Measurements from ENCODE around the gene GRIA4. TPM values are rescaled to one million over a fixed set of nuclear protein-coding genes. Genes with fewer than 3 reads are reported as not detected.

GRIA4 gene
- total RNA-seq (under 0.01 and 0.50 TPM in 2 replicates), polyA plus RNA-seq (0.15 and 0.61 TPM in 2 replicates), polyA minus RNA-seq (ENCODE audit: low replicate concordance) (not detected in 2 replicates)
- 0.07 and 0.28 TPM in 2 replicates for polyA plus RNA-seq (2012)

DNA sequence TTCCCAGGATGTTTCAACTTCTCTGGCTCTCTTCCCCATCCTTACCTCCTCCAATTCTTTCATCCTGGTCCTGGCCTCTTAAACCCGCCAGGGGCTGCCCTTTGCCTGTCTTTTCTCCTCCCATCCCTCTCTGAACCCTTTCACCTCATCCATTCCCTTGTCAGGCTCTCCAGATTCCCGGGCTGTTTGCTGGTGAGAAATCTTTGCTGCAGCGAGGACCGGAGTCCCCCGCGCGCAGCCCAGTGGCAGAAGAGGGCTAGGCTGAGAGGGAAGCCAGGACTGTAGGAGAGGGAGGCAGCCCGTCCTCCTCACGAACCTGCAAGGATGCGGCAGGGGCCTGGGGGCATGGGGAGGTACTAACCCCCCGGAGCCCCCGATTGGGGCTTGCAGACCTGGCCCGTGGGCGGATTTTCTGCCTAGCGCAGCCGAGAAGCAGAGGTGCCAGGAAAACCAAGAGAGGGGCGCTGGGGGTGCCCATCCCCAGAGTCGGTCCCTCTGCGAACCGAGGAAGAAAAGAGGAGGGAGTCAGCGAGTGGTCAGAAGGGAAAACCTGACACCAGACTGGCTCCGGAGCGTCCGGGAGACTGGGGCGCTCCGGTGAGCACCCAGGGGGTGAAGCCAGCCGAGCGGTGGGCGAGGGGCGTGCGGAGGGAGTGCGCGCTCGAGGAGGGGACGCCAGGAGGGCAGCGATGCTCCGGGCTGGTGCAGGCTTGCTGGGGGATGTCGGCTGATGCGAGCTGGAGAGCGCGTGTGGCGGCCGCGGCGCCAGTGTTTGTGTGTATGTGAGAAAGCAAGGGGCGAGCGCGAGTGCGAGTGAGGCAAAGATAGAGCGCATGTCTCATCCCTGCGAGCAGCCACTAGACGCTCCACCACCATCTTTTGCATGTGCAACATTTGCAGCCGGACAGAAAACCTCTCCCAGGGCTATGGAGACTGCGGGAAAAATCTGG lies at the start of gene GRIA4:
TSS of gene GRIA4 (plus strand) at position 242 of the 950 bp plus-strand sequence. CDS start 925 bp downstream, outside the sequence.
- no peaks in the 10 kb centered on the region for H4K20me1 ChIP-seq (ENCODE audit: control insufficient read depth, extremely low read depth, insufficient read depth, low read length)
- H3K4me2 ChIP-seq (ENCODE audit: extremely low read depth, insufficient read depth, low read length), result peak within 1 kb of the TSS; percentile 93
- TF ChIP-seq, protein P1, sequence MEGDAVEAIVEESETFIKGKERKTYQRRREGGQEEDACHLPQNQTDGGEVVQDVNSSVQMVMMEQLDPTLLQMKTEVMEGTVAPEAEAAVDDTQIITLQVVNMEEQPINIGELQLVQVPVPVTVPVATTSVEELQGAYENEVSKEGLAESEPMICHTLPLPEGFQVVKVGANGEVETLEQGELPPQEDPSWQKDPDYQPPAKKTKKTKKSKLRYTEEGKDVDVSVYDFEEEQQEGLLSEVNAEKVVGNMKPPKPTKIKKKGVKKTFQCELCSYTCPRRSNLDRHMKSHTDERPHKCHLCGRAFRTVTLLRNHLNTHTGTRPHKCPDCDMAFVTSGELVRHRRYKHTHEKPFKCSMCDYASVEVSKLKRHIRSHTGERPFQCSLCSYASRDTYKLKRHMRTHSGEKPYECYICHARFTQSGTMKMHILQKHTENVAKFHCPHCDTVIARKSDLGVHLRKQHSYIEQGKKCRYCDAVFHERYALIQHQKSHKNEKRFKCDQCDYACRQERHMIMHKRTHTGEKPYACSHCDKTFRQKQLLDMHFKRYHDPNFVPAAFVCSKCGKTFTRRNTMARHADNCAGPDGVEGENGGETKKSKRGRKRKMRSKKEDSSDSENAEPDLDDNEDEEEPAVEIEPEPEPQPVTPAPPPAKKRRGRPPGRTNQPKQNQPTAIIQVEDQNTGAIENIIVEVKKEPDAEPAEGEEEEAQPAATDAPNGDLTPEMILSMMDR (conservative IDR thresholded peaks at IDR 0.05 in 1 of 2, IDR thresholded peaks at IDR 0.05 in 1 of 2; ENCODE audit: low read depth in 1 of 2, low read length in 2 of 2), result peak in 1 of 2 donors; percentile 10
- TF ChIP-seq EZH2 (IDR thresholded peaks at IDR 0.05; ENCODE audit: low read length, missing control alignments), result no peak
- peak within 1 kb of the TSS; percentile 20 for H3K9ac ChIP-seq (ENCODE audit: insufficient read depth, low read length)
- peaks cover 5% of the 10 kb centered on the region for H3K27me3 ChIP-seq (ENCODE audit: control insufficient read depth, insufficient read depth, low read length)
- H3K79me2 ChIP-seq (ENCODE audit: control insufficient read depth, insufficient read depth, low read length), result no peaks in the 10 kb centered on the region
- DNase-seq (ENCODE audit: low read depth in 2 of 2), result peak; percentile 64 to 67
- no peaks in the 10 kb centered on the region for H3K36me3 ChIP-seq (ENCODE audit: control insufficient read depth, insufficient read depth, low read length)
- peak within 1 kb of the TSS; percentile 68 for H2AFZ ChIP-seq (ENCODE audit: low read length)
- H3K4me1 ChIP-seq (ENCODE audit: control insufficient read depth, extremely low read depth, insufficient read depth, low read length), result peaks cover 6% of the 10 kb centered on the region
- peak within 1 kb of the TSS; percentile 43 to 70 (median 54) for H3K4me3 ChIP-seq (replicated peaks in 1 of 4; ENCODE audit: control extremely low read depth in 1 of 4, insufficient read depth in 1 of 4, low read depth in 3 of 4, low read length in 4 of 4)
- no peaks in the 10 kb centered on the region for H3K9me3 ChIP-seq (ENCODE audit: control insufficient read depth, insufficient read depth, low read depth, low read length)
- no peak within 1 kb of the TSS for H3K27ac ChIP-seq (ENCODE audit: insufficient read depth, low read length)

DNA sequence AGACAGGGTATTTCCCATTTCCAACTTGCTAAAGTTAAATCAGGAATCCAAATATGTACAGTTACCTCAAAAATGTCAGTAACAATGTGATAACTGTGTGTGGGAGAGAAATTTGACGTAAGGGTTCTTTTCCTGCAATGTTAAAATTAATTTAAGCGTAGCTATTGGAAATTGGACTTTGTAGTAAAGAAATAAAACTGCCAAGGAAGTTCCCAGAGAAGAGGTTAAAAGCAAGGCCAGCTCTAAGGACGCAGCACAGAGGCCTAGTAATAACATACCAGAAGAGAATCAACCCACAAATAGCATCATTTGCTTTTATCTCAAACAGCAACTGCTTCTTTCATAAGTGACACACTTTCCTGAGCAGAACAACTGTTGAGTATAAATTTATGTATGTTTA lies 36.8 kb upstream of the GRIA4 start:
- H3K4me3 ChIP-seq (replicated peaks in 1 of 4; ENCODE audit: control extremely low read depth in 1 of 4, insufficient read depth in 1 of 4, low read depth in 3 of 4, low read length in 4 of 4), result no peak overlapping the region
- no peak overlapping the region for H3K9ac ChIP-seq (ENCODE audit: insufficient read depth, low read length)
- H3K36me3 ChIP-seq (ENCODE audit: control insufficient read depth, insufficient read depth, low read length), result no peaks in the 10 kb centered on the region
- no peak overlapping the region for H3K27ac ChIP-seq (ENCODE audit: insufficient read depth, low read length)
- no peaks in the 10 kb centered on the region for H3K27me3 ChIP-seq (ENCODE audit: control insufficient read depth, insufficient read depth, low read length)
- H3K4me2 ChIP-seq (ENCODE audit: extremely low read depth, insufficient read depth, low read length), result no peak overlapping the region
- peak; percentile 16 to 19 for DNase-seq (ENCODE audit: low read depth in 2 of 2)
- H3K79me2 ChIP-seq (ENCODE audit: control insufficient read depth, insufficient read depth, low read length), result no peaks in the 10 kb centered on the region
- H2AFZ ChIP-seq (ENCODE audit: low read length), result no peak overlapping the region
- no peak for TF ChIP-seq EZH2 (IDR thresholded peaks at IDR 0.05; ENCODE audit: low read length, missing control alignments)
- TF ChIP-seq, protein P1 (conservative IDR thresholded peaks at IDR 0.05 in 1 of 2, IDR thresholded peaks at IDR 0.05 in 1 of 2; ENCODE audit: low read depth in 1 of 2, low read length in 2 of 2), result no peak
- no peaks in the 10 kb centered on the region for H4K20me1 ChIP-seq (ENCODE audit: control insufficient read depth, extremely low read depth, insufficient read depth, low read length)
- H3K4me1 ChIP-seq (ENCODE audit: control insufficient read depth, extremely low read depth, insufficient read depth, low read length), result no peaks in the 10 kb centered on the region
- H3K9me3 ChIP-seq (ENCODE audit: control insufficient read depth, insufficient read depth, low read depth, low read length), result no peaks in the 10 kb centered on the region

DNA sequence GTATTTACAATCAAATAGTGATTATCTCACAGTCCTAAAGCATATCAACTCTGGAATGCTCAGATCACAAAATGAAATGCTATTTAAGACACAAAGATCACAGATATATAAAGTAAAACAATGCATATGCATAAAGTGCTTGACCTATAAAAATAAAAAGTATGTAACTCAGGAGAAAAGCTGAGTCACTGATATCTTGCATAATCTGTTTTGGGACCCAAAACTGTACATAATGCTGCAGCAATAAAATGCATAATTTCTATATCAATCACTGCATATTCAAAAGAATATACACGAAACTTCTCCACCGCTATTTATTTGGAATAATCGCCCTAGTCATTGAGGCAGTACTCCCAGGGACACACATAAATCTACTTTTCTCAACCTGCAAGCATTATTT lies 34.9 kb upstream of the GRIA4 start:
- TF ChIP-seq, protein P1 (conservative IDR thresholded peaks at IDR 0.05 in 1 of 2, IDR thresholded peaks at IDR 0.05 in 1 of 2; ENCODE audit: low read depth in 1 of 2, low read length in 2 of 2), result no peak
- no peak for TF ChIP-seq EZH2 (IDR thresholded peaks at IDR 0.05; ENCODE audit: low read length, missing control alignments)
- H3K4me1 ChIP-seq (ENCODE audit: control insufficient read depth, extremely low read depth, insufficient read depth, low read length), result no peaks in the 10 kb centered on the region
- H3K4me2 ChIP-seq (ENCODE audit: extremely low read depth, insufficient read depth, low read length), result no peak overlapping the region
- no peaks in the 10 kb centered on the region for H4K20me1 ChIP-seq (ENCODE audit: control insufficient read depth, extremely low read depth, insufficient read depth, low read length)
- no peak for DNase-seq (ENCODE audit: low read depth in 2 of 2)
- no peak overlapping the region for H2AFZ ChIP-seq (ENCODE audit: low read length)
- H3K4me3 ChIP-seq (replicated peaks in 1 of 4; ENCODE audit: control extremely low read depth in 1 of 4, insufficient read depth in 1 of 4, low read depth in 3 of 4, low read length in 4 of 4), result no peak overlapping the region
- H3K9ac ChIP-seq (ENCODE audit: insufficient read depth, low read length), result no peak overlapping the region
- no peaks in the 10 kb centered on the region for H3K36me3 ChIP-seq (ENCODE audit: control insufficient read depth, insufficient read depth, low read length)
- H3K27ac ChIP-seq (ENCODE audit: insufficient read depth, low read length), result no peak overlapping the region
- H3K9me3 ChIP-seq (ENCODE audit: control insufficient read depth, insufficient read depth, low read depth, low read length), result no peaks in the 10 kb centered on the region
- no peaks in the 10 kb centered on the region for H3K27me3 ChIP-seq (ENCODE audit: control insufficient read depth, insufficient read depth, low read length)
- H3K79me2 ChIP-seq (ENCODE audit: control insufficient read depth, insufficient read depth, low read length), result no peaks in the 10 kb centered on the region

Data from fibroblast of lung (primary cell).